HepG2 (cell line): ENCODE results near the gene TMEM167B. TPM values are rescaled to one million over a fixed set of nuclear protein-coding genes. Genes with fewer than 3 reads are reported as not detected.
A peak's percentile ranks its signal among the peaks of the same experiment; 100 is the strongest.

Source experiments
- GATAD1 ChIP-seq: IDR thresholded peaks from 2 replicates; pipeline ENCODE4 v1.6.1; 2016; ENCODE audit warnings: missing genetic modification reagents, missing compliant biosample characterization
- HMGXB4 ChIP-seq, 2 experiments: sonication (generic) in 1 of 2; formaldehyde crosslinking in 1 of 2; IDR thresholded peaks; 2 replicates each; pipeline versions ENCODE4 v1.4.0 to v1.6.1; 2018 to 2020; ENCODE audit warnings: missing genetic modification reagents in 2 of 2, borderline replicate concordance in 1 of 2, low read depth in 1 of 2, mild to moderate bottlenecking in 1 of 2, missing biosample characterization in 1 of 2
- KIAA2018 ChIP-seq: sonication (generic); formaldehyde crosslinking; IDR thresholded peaks from 2 replicates; pipeline ENCODE4 v1.5.0; 2020; ENCODE audit warnings: mild to moderate bottlenecking, missing genetic modification reagents, borderline replicate concordance
- MEIS2 ChIP-seq: sonication (generic); formaldehyde crosslinking; IDR thresholded peaks from 2 replicates; pipeline ENCODE4 v1.9.0; 2021; ENCODE audit warnings: mild to moderate bottlenecking, missing genetic modification reagents
- ZFYVE20 ChIP-seq: sonication (generic); formaldehyde crosslinking; IDR thresholded peaks from 2 replicates; pipeline ENCODE4 v1.8.0; 2023; ENCODE audit warnings: low read depth, mild to moderate bottlenecking, moderate library complexity, missing genetic modification reagents, borderline replicate concordance
- ZNF235 ChIP-seq: sonication (generic); formaldehyde crosslinking; IDR thresholded peaks from 2 replicates; pipeline ENCODE4 v1.8.1; 2023; ENCODE audit warnings: mild to moderate bottlenecking, missing genetic modification reagents, borderline replicate concordance
- ZNF746 ChIP-seq: sonication (generic); formaldehyde crosslinking; IDR thresholded peaks from 2 replicates; pipeline ENCODE4 v1.8.0; 2022; ENCODE audit warnings: mild to moderate bottlenecking, missing genetic modification reagents
- ZNF768 ChIP-seq: sonication (generic); formaldehyde crosslinking; IDR thresholded peaks from 2 replicates; pipeline ENCODE4 v1.4.0; 2020; ENCODE audit warnings: missing genetic modification reagents
- polyA plus RNA-seq, 8 experiments: library from polyadenylated mRNA; depleted of rRNA in 3 of 8; stranded (reverse) in 7 of 8; unstranded in 1 of 8; fragments of >200 nt; fragmentation: Illumina TruSeq in 4 of 8; extraction: Trizol in 4 of 8; gene quantifications; 2 replicates each; pipeline versions ENCODE4 v1.2.1 to v1.2.3, GENCODE V29; 2011 to 2016; ENCODE audit warnings: low read depth in 4 of 8, missing spikeins in 1 of 8, mixed read lengths in 1 of 8; ENCODE audit not compliant: insufficient read depth in 1 of 8
- total RNA-seq, 5 experiments: library from RNA; depleted of rRNA; stranded (reverse); fragments of >200 nt; fragmentation: Illumina TruSeq; extraction: Trizol; gene quantifications; 2 replicates each; pipeline ENCODE4 v1.2.3, GENCODE V29; 2016; ENCODE audit warnings: low read depth in 1 of 5
- TF ChIP-seq, protein P1 (sequence below): fragments of 450-650 bp; IDR thresholded peaks from 2 replicates; pipeline ENCODE4 v1.6.1; 2017; ENCODE audit warnings: mild to moderate bottlenecking
- TF ChIP-seq, protein P2 (sequence below): sonication (generic); formaldehyde crosslinking; IDR thresholded peaks from 2 replicates; pipeline ENCODE4 v1.5.0; 2020; ENCODE audit warnings: mild to moderate bottlenecking, missing genetic modification reagents, moderate library complexity
- TF ChIP-seq, protein P3 (sequence below): sonication (generic); formaldehyde crosslinking; IDR thresholded peaks from 2 replicates; pipeline ENCODE4 v1.5.1; 2020; ENCODE audit warnings: missing genetic modification reagents, mild to moderate bottlenecking, borderline replicate concordance

The TMEM167B gene
- total and polyA plus RNA-seq, 2 of the 13 experiments (the other 11 are each of a cell fraction or from before 2014, with no cell fraction given) = 9.5 to 22.4 TPM

GRCh38 chr1:109040989-109041620 lies 49.5 kb upstream of the TMEM167B start (continued):
- TF ChIP-seq KIAA2018 = no peak
- TF ChIP-seq ZNF768 (CRISPR knock-in tag) = peak; percentile 9
- TF ChIP-seq, protein P1, sequence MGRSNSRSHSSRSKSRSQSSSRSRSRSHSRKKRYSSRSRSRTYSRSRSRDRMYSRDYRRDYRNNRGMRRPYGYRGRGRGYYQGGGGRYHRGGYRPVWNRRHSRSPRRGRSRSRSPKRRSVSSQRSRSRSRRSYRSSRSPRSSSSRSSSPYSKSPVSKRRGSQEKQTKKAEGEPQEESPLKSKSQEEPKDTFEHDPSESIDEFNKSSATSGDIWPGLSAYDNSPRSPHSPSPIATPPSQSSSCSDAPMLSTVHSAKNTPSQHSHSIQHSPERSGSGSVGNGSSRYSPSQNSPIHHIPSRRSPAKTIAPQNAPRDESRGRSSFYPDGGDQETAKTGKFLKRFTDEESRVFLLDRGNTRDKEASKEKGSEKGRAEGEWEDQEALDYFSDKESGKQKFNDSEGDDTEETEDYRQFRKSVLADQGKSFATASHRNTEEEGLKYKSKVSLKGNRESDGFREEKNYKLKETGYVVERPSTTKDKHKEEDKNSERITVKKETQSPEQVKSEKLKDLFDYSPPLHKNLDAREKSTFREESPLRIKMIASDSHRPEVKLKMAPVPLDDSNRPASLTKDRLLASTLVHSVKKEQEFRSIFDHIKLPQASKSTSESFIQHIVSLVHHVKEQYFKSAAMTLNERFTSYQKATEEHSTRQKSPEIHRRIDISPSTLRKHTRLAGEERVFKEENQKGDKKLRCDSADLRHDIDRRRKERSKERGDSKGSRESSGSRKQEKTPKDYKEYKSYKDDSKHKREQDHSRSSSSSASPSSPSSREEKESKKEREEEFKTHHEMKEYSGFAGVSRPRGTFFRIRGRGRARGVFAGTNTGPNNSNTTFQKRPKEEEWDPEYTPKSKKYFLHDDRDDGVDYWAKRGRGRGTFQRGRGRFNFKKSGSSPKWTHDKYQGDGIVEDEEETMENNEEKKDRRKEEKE = no peak
- TF ChIP-seq ZNF235 = no peak
- TF ChIP-seq, protein P2, sequence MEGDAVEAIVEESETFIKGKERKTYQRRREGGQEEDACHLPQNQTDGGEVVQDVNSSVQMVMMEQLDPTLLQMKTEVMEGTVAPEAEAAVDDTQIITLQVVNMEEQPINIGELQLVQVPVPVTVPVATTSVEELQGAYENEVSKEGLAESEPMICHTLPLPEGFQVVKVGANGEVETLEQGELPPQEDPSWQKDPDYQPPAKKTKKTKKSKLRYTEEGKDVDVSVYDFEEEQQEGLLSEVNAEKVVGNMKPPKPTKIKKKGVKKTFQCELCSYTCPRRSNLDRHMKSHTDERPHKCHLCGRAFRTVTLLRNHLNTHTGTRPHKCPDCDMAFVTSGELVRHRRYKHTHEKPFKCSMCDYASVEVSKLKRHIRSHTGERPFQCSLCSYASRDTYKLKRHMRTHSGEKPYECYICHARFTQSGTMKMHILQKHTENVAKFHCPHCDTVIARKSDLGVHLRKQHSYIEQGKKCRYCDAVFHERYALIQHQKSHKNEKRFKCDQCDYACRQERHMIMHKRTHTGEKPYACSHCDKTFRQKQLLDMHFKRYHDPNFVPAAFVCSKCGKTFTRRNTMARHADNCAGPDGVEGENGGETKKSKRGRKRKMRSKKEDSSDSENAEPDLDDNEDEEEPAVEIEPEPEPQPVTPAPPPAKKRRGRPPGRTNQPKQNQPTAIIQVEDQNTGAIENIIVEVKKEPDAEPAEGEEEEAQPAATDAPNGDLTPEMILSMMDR (CRISPR knock-in tag) = peak; percentile 21; the same call in 1 of the 2 replicates
- 0 out of 4 replicates have a peak, but pooled peaks of 1 of the 2 experiments have one; percentile 63 for TF ChIP-seq HMGXB4 (CRISPR knock-in tag; IDR thresholded peaks at IDR 0.05; ENCODE audit: borderline replicate concordance in 1 of 2, low read depth in 1 of 2)
- TF ChIP-seq MEIS2 (CRISPR knock-in tag) = 0 out of 2 replicates have a peak, but pooled peaks have one; percentile 41
- no peak for TF ChIP-seq GATAD1 (CRISPR knock-in tag)
- TF ChIP-seq ZFYVE20 (CRISPR knock-in tag) = no peak
- no peak for TF ChIP-seq ZNF746 (CRISPR knock-in tag)
- TF ChIP-seq, protein P3, sequence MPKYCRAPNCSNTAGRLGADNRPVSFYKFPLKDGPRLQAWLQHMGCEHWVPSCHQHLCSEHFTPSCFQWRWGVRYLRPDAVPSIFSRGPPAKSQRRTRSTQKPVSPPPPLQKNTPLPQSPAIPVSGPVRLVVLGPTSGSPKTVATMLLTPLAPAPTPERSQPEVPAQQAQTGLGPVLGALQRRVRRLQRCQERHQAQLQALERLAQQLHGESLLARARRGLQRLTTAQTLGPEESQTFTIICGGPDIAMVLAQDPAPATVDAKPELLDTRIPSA (CRISPR knock-in tag) = no peak
